Measurements from ENCODE around the gene VIL1.

The VIL1 gene

GRCh38 chr2:218395826-218396687 is 22.9 kb upstream of the VIL1 start:
- Mint-ChIP-seq H3K36me3 (ENCODE audit: low read depth) (no peaks in the 10 kb centered on the region), H3K27ac (peak overlapping the region; percentile 100), H3K9me3 (no peaks in the 10 kb centered on the region), H3K27me3 (ENCODE audit: low read depth) (peaks cover 22% of the 10 kb centered on the region), H3K4me3 (peak overlapping the region; percentile 96 to 98 (median 96)), H3K4me1 (peaks cover 23% of the 10 kb centered on the region)
- TF ChIP-seq, protein P1, sequence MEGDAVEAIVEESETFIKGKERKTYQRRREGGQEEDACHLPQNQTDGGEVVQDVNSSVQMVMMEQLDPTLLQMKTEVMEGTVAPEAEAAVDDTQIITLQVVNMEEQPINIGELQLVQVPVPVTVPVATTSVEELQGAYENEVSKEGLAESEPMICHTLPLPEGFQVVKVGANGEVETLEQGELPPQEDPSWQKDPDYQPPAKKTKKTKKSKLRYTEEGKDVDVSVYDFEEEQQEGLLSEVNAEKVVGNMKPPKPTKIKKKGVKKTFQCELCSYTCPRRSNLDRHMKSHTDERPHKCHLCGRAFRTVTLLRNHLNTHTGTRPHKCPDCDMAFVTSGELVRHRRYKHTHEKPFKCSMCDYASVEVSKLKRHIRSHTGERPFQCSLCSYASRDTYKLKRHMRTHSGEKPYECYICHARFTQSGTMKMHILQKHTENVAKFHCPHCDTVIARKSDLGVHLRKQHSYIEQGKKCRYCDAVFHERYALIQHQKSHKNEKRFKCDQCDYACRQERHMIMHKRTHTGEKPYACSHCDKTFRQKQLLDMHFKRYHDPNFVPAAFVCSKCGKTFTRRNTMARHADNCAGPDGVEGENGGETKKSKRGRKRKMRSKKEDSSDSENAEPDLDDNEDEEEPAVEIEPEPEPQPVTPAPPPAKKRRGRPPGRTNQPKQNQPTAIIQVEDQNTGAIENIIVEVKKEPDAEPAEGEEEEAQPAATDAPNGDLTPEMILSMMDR (IDR thresholded peaks at IDR 0.05; ENCODE audit: unreplicated experiment in 3 of 3): peak; percentile 92 to 99 (median 94)

DNA sequence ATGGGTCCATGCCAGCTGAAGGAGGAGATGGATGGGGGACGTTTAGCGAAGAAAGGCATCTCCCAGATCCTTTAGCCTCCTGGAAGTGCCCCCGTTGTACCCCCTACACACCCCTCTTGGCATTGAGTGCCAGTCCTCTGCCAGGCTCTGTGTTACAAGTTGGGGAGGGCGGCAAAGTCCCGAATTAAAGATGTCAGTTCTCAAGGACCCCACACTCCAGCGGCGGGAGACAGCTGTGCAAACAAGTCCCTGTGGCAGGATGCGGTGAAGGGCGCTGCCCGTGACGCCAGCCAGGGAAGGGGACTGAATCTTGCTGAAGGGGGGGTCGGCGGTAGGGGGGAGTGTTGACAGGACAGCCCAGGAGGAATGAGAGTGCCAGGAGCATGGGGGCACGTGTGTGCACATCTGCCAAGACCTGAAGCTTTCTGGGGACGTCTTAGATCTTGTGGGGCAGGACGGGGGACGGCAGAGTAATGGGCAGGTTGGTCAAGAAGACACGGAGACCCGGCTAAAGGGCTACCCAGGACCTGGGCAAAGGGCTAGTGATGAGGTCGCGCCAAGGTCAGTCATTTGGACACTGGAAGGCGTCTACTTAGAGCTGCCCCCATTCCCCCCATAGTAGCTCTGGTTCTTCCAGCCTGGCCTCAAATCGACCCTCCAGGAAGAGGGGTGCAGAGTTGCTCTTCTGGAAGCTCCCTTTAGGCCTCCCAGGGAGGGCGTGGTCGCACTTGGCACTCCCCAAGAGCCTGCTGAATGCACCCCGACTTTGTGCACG is 22.0 kb upstream of the VIL1 start:
- H3K4me3 Mint-ChIP-seq: peak overlapping the region; percentile 96 to 98 (median 96)
- peaks cover 23% of the 10 kb centered on the region for H3K4me1 Mint-ChIP-seq
- H3K27ac Mint-ChIP-seq: peak overlapping the region; percentile 100
- H3K27me3 Mint-ChIP-seq (ENCODE audit: low read depth): peaks cover 22% of the 10 kb centered on the region
- H3K9me3 Mint-ChIP-seq: no peaks in the 10 kb centered on the region
- TF ChIP-seq, protein P1 (IDR thresholded peaks at IDR 0.05; ENCODE audit: unreplicated experiment in 3 of 3): no peak
- H3K36me3 Mint-ChIP-seq (ENCODE audit: low read depth): no peaks in the 10 kb centered on the region

GRCh38 chr2:218397463-218397819 is 21.5 kb upstream of the VIL1 start:
- peak overlapping the region; percentile 96 to 98 (median 96) for H3K4me3 Mint-ChIP-seq
- H3K27me3 Mint-ChIP-seq (ENCODE audit: low read depth): peaks cover 22% of the 10 kb centered on the region
- no peaks in the 10 kb centered on the region for H3K9me3 Mint-ChIP-seq
- H3K27ac Mint-ChIP-seq: peak overlapping the region; percentile 100
- TF ChIP-seq, protein P1 (IDR thresholded peaks at IDR 0.05; ENCODE audit: unreplicated experiment in 3 of 3): no peak
- peaks cover 23% of the 10 kb centered on the region for H3K4me1 Mint-ChIP-seq
- no peaks in the 10 kb centered on the region for H3K36me3 Mint-ChIP-seq (ENCODE audit: low read depth)

GRCh38 chr2:218397820-218398436 is 21.0 kb upstream of the VIL1 start:
- TF ChIP-seq, protein P1 (IDR thresholded peaks at IDR 0.05; ENCODE audit: unreplicated experiment in 3 of 3): no peak
- peak overlapping the region; percentile 100 for H3K27ac Mint-ChIP-seq
- H3K4me3 Mint-ChIP-seq: peak overlapping the region; percentile 96 to 98 (median 96)
- H3K27me3 Mint-ChIP-seq (ENCODE audit: low read depth): peaks cover 22% of the 10 kb centered on the region
- peaks cover 23% of the 10 kb centered on the region for H3K4me1 Mint-ChIP-seq
- no peaks in the 10 kb centered on the region for H3K36me3 Mint-ChIP-seq (ENCODE audit: low read depth)
- H3K9me3 Mint-ChIP-seq: no peaks in the 10 kb centered on the region

- H3K4me3 Mint-ChIP-seq: peak overlapping the region; percentile 96 to 98 (median 96)
- peaks cover 22% of the 10 kb centered on the region for H3K27me3 Mint-ChIP-seq (ENCODE audit: low read depth)
- peaks cover 28% of the 10 kb centered on the region for H3K4me1 Mint-ChIP-seq
- H3K27ac Mint-ChIP-seq: peak overlapping the region; percentile 100
- peaks cover 6% of the 10 kb centered on the region for H3K36me3 Mint-ChIP-seq (ENCODE audit: low read depth)
- TF ChIP-seq, protein P1 (IDR thresholded peaks at IDR 0.05; ENCODE audit: unreplicated experiment in 3 of 3): no peak
- no peaks in the 10 kb centered on the region for H3K9me3 Mint-ChIP-seq
Measured at GRCh38 chr2:218398437-218399390, 20.2 kb upstream of the VIL1 start.
